ENCODE data around the gene ZNF431. TPM values are rescaled to one million over a fixed set of nuclear protein-coding genes. Genes with fewer than 3 reads are reported as not detected.

Gene ZNF431
- total RNA-seq (2014; rRNA removed; shearing (Covaris generic)) (1.7 and 1.9 TPM in 2 replicates), polyA plus RNA-seq (2016; fragmentation: Nextera tagmentation; extraction: Ambion mirVana) (3.9 and 5.0 TPM in 2 replicates)

DNA sequence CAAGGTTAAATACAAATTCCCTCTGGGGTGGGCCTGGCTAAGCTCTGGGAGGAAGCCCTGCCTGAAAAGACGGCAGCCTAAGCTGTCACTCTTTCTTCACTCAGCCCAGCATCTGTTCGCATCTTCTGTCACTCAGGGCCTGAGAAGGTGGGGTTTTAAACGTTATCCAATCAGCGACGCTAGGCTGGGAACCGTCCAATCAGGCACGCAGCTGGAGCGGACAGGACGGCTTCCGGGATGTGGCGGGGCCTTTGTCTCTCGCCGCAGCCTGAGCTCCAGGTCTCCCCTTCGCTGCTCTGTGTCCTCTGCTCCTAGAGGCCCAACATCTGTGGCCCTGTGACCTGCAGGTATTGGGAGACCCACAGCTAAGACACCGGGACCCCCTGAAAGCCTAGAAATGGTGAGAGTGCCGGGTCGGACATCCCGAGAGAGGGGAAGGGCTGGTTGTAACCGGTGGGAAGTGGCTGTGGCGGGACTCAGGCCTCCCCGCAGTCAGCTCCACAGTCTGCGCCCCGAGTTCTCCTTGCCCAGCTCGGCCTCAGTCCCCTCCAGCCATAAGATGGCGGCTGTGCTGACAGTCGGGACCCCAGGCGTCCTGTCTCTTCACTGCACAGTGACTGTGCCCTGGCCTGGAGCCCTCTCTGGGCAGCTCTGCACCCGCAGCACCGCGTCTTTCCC lies at the start of gene ZNF431:
Gene ZNF431 (plus strand): TSS at position 254 of the 678 bp plus-strand sequence. CDS start 144 bp downstream, at position 398.
- Histone ChIP-seq H3K36me3 (ENCODE audit: low read depth) (0 out of 2 replicates have a peak, but pooled peaks cover 4% of the 10 kb centered on the region), H3K27ac (peak within 1 kb of the TSS; percentile 90), H3K79me2 (ENCODE audit: insufficient read depth) (peaks cover 46% of the 10 kb centered on the region), H4K20me1 (ENCODE audit: insufficient read depth) (no peaks in the 10 kb centered on the region), H3K9ac (peak within 1 kb of the TSS; percentile 95), H3K9me2 (ENCODE audit: insufficient read depth) (no peaks in the 10 kb centered on the region), H3F3A (ENCODE audit: insufficient read depth) (no peaks in the 10 kb centered on the region), H3K4me3 (peak within 1 kb of the TSS; percentile 90), H3K27me3 (replicated peaks; ENCODE audit: insufficient read depth) (no peaks in the 10 kb centered on the region), H3K4me2 (ENCODE audit: unreplicated experiment) (peak within 1 kb of the TSS; percentile 74), H3K9me3 (ENCODE audit: low read depth) (no peaks in the 10 kb centered on the region), H2AFZ (peak within 1 kb of the TSS; percentile 84), H3K4me1 (ENCODE audit: insufficient read depth) (peaks cover 17% of the 10 kb centered on the region)
- TF ChIP-seq EZH2 (IDR thresholded peaks at IDR 0.05; ENCODE audit: insufficient read depth, poor library complexity, severe bottlenecking): no peak
- no peak for TF ChIP-seq EZH2phosphoT487 (IDR thresholded peaks at IDR 0.05; ENCODE audit: insufficient read depth, low read depth)
- DNase-seq: peak; percentile 96
- 1 to 2% methylated on average over 28 to 29 of the region's 30 CpGs for WGBS, 2 experiments (ENCODE audit: low coverage in 1 of 2, low lambda C conversion rate in 2 of 2, missing lambda C conversion rate in 2 of 2)
- in situ Hi-C loops (cut with MboI): no loop called here

- H3K79me2 ChIP-seq (ENCODE audit: insufficient read depth): no peaks in the 10 kb centered on the region
- H3K36me3 ChIP-seq (ENCODE audit: low read depth): no peaks in the 10 kb centered on the region
- H3K4me3 ChIP-seq: no peak overlapping the region
- H3K4me2 ChIP-seq (ENCODE audit: unreplicated experiment): peak overlapping the region; percentile 56
- peak overlapping the region; percentile 77 for H3K27ac ChIP-seq
- no peaks in the 10 kb centered on the region for H3K27me3 ChIP-seq (replicated peaks; ENCODE audit: insufficient read depth)
- H4K20me1 ChIP-seq (ENCODE audit: insufficient read depth): no peaks in the 10 kb centered on the region
- in situ Hi-C loops (cut with MboI): no loop called here
- DNase-seq: peak; percentile 18
- H3F3A ChIP-seq (ENCODE audit: insufficient read depth): peaks cover 19% of the 10 kb centered on the region; the same call in 1 of the 2 replicates
- H3K4me1 ChIP-seq (ENCODE audit: insufficient read depth): peaks cover 19% of the 10 kb centered on the region
- H3K9ac ChIP-seq: peak overlapping the region; percentile 51; the same call in 1 of the 2 replicates
- TF ChIP-seq EZH2 (IDR thresholded peaks at IDR 0.05; ENCODE audit: insufficient read depth, poor library complexity, severe bottlenecking): no peak
- no peak for TF ChIP-seq EZH2phosphoT487 (IDR thresholded peaks at IDR 0.05; ENCODE audit: insufficient read depth, low read depth)
- H3K9me3 ChIP-seq (ENCODE audit: low read depth): no peaks in the 10 kb centered on the region
- no peaks in the 10 kb centered on the region for H3K9me2 ChIP-seq (ENCODE audit: insufficient read depth)
- peak overlapping the region; percentile 52; the same call in 1 of the 2 replicates for H2AFZ ChIP-seq
These were observed 49.7 kb upstream of the ZNF431 start for GRCh38 chr19:21092109-21092508.

DNA sequence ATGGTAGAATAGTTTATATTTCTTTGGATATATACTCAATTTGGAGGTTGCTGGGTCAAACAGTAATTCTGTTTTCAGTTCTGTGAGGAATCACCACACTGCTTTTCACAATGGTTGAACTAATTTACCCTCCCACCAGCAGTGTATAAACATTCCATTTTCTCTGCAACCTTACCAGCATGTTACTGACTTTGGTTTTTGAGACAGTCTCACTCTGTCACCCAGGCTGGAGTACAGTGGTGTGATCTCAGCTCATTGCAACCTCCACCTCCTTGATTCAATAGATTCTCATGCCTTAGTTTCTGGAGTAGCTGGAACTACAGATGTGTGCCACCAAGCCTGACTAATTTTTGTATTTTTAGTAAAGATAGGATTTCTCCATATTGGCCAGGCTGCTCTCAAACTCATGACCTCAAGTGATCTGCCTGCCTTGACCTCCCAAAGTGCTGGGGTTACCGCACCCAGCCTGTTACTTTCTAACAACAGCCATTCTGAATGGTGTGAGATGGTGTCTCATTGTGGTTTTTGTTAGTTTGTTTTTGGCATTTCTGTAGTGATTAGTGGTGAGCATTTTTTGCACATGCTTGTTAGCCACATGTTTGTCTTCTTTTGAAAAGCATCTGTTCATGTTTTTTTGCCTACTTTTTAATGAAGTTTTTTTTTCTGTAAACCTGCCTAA lies 47.4 kb upstream of the ZNF431 start:
- Histone ChIP-seq H3K9me3 (ENCODE audit: low read depth) (no peaks in the 10 kb centered on the region), H3K27me3 (replicated peaks; ENCODE audit: insufficient read depth) (no peaks in the 10 kb centered on the region), H4K20me1 (ENCODE audit: insufficient read depth) (no peaks in the 10 kb centered on the region), H3K9me2 (ENCODE audit: insufficient read depth) (no peaks in the 10 kb centered on the region), H2AFZ (no peak overlapping the region), H3K4me1 (ENCODE audit: insufficient read depth) (peaks cover 19% of the 10 kb centered on the region), H3K4me3 (no peak overlapping the region), H3K79me2 (ENCODE audit: insufficient read depth) (no peaks in the 10 kb centered on the region), H3K36me3 (ENCODE audit: low read depth) (no peaks in the 10 kb centered on the region), H3K4me2 (ENCODE audit: unreplicated experiment) (no peak overlapping the region), H3F3A (ENCODE audit: insufficient read depth) (peaks cover 19% of the 10 kb centered on the region; the same call in 1 of the 2 replicates), H3K27ac (no peak overlapping the region), H3K9ac (no peak overlapping the region)
- WGBS, 2 experiments (ENCODE audit: low coverage in 1 of 2, low lambda C conversion rate in 2 of 2, missing lambda C conversion rate in 2 of 2): 81 to 95% methylated on average over 1 of the region's 1 CpG
- DNase-seq: no peak
- no peak for TF ChIP-seq EZH2 (IDR thresholded peaks at IDR 0.05; ENCODE audit: insufficient read depth, poor library complexity, severe bottlenecking)
- no peak for TF ChIP-seq EZH2phosphoT487 (IDR thresholded peaks at IDR 0.05; ENCODE audit: insufficient read depth, low read depth)
- in situ Hi-C loops (cut with MboI): no loop called here

GRCh38 chr19:21098291-21098690 lies 43.5 kb upstream of the ZNF431 start:
- no peak overlapping the region for H3K4me2 ChIP-seq (ENCODE audit: unreplicated experiment)
- no peaks in the 10 kb centered on the region for H3F3A ChIP-seq (ENCODE audit: insufficient read depth)
- no peaks in the 10 kb centered on the region for H3K9me2 ChIP-seq (ENCODE audit: insufficient read depth)
- no peaks in the 10 kb centered on the region for H3K79me2 ChIP-seq (ENCODE audit: insufficient read depth)
- no peaks in the 10 kb centered on the region for H4K20me1 ChIP-seq (ENCODE audit: insufficient read depth)
- H3K36me3 ChIP-seq (ENCODE audit: low read depth): no peaks in the 10 kb centered on the region
- no peak overlapping the region for H3K9ac ChIP-seq
- no peak overlapping the region for H3K4me3 ChIP-seq
- H3K9me3 ChIP-seq (ENCODE audit: low read depth): no peaks in the 10 kb centered on the region
- H3K27me3 ChIP-seq (replicated peaks; ENCODE audit: insufficient read depth): no peaks in the 10 kb centered on the region
- no peak overlapping the region for H2AFZ ChIP-seq
- H3K4me1 ChIP-seq (ENCODE audit: insufficient read depth): no peaks in the 10 kb centered on the region
- TF ChIP-seq EZH2 (IDR thresholded peaks at IDR 0.05; ENCODE audit: insufficient read depth, poor library complexity, severe bottlenecking) (no peak), EZH2phosphoT487 (IDR thresholded peaks at IDR 0.05; ENCODE audit: insufficient read depth, low read depth) (no peak)
- WGBS, 2 experiments (ENCODE audit: low coverage in 1 of 2, low lambda C conversion rate in 2 of 2, missing lambda C conversion rate in 2 of 2): 91 to 93% methylated on average over 2 of the region's 2 CpGs
- in situ Hi-C loops (cut with MboI): no loop called here
- no peak overlapping the region for H3K27ac ChIP-seq
- no peak for DNase-seq

Measured in GM23248 (cell line).